K562 (cell line): ENCODE results near the gene TLN1. TPM values are rescaled to one million over a fixed set of nuclear protein-coding genes. Genes with fewer than 3 reads are reported as not detected.

Experiments
- CXXC5 ChIP-seq: fragments of 250-450 bp; sonication (Bioruptor Pico); IDR thresholded peaks from 2 replicates; pipeline ENCODE4 v1.8.0; 2022; ENCODE audit warnings: inconsistent platforms, mild to moderate bottlenecking, moderate library complexity
- DNMT1 ChIP-seq: fragments of 450-650 bp; IDR thresholded peaks from 2 replicates; pipeline ENCODE4 v1.6.1; 2016; ENCODE audit warnings: antibody characterized with exemption, mild to moderate bottlenecking
- FOXA1 ChIP-seq: fragments of 450-650 bp; IDR thresholded peaks from 2 replicates; pipeline ENCODE4 v1.6.1; 2016; ENCODE audit warnings: mild to moderate bottlenecking, borderline replicate concordance
- IRF2 ChIP-seq: sonication (generic); formaldehyde crosslinking; IDR thresholded peaks from 2 replicates; pipeline ENCODE4 v1.8.1; 2022; ENCODE audit warnings: mild to moderate bottlenecking, missing genetic modification reagents
- NFIX ChIP-seq: fragments of 250-450 bp; sonication (Bioruptor Pico); IDR thresholded peaks from 2 replicates; pipeline ENCODE4 v1.4.0; 2020; ENCODE audit warnings: low read depth, mild to moderate bottlenecking, moderate library complexity
- NR4A1 ChIP-seq, 2 experiments: fragments of 250-450 bp in 1 of 2; fragments of 450-650 bp in 1 of 2; sonication (Bioruptor Pico) in 1 of 2; IDR thresholded peaks; 2 replicates each; pipeline versions ENCODE4 v1.4.0 to v1.6.1; 2016 to 2020; ENCODE audit warnings: mild to moderate bottlenecking in 2 of 2, missing compliant biosample characterization in 1 of 2, missing genetic modification characterization in 1 of 2, moderate library complexity in 1 of 2
- POLR2B ChIP-seq: fragments of 450-650 bp; IDR thresholded peaks from 2 replicates; pipeline ENCODE4 v1.6.1; 2018; ENCODE audit warnings: low read depth; ENCODE audit not compliant: partially characterized antibody
- RBM34 ChIP-seq: fragments of 200-400 bp; formaldehyde crosslinking; IDR thresholded peaks from 2 replicates; pipeline ENCODE4 v1.6.1; 2018; ENCODE audit warnings: low read length, borderline replicate concordance; ENCODE audit not compliant: insufficient read depth
- SMAD3 ChIP-seq: fragments of 450-650 bp; formaldehyde crosslinking; conservative IDR thresholded peaks from 2 replicates; pipeline ENCODE4 v1.4.0; 2020; ENCODE audit warnings: mild to moderate bottlenecking
- SOX6 ChIP-seq: fragments of 450-650 bp; IDR thresholded peaks from 2 replicates; pipeline ENCODE4 v1.6.1; 2014; ENCODE audit warnings: mild to moderate bottlenecking
- polyA plus RNA-seq, 8 experiments: library from polyadenylated mRNA; depleted of rRNA in 4 of 8; stranded (reverse) in 5 of 8; unstranded in 3 of 8; fragments of >200 nt; fragmentation: Nextera tagmentation in 2 of 8; fragmentation: Illumina TruSeq in 1 of 8; extraction: Ambion mirVana in 2 of 8; extraction: Trizol in 1 of 8; gene quantifications; 2 replicates each; pipeline versions ENCODE4 v1.2.1 to v1.2.3, GENCODE V29; 2011 to 2014; ENCODE audit warnings: inconsistent platforms in 1 of 8, missing spikeins in 1 of 8
- total RNA-seq, 7 experiments: library from RNA; depleted of rRNA in 6 of 7; stranded (reverse); fragments of >200 nt in 6 of 7; fragmentation: Illumina TruSeq in 2 of 7; extraction: Trizol in 2 of 7; gene quantifications; 2 replicates each; pipeline versions ENCODE4 v1.2.1 to v1.2.3, GENCODE V29; 2011 to 2021; ENCODE audit warnings: low replicate concordance in 1 of 7
- TF ChIP-seq, protein P1 (sequence below): IDR thresholded peaks from 2 replicates; pipeline ENCODE4 v1.6.1; 2016; ENCODE audit warnings: missing genetic modification characterization, missing compliant biosample characterization
- TF ChIP-seq, protein P2 (sequence below): fragments of 450-650 bp; IDR thresholded peaks from 2 replicates; pipeline ENCODE4 v1.6.1; 2016; ENCODE audit warnings: low read depth, mild to moderate bottlenecking, moderate library complexity
- TF ChIP-seq, protein P3 (sequence below): fragments of 200-400 bp; formaldehyde crosslinking; IDR thresholded peaks from 2 replicates; pipeline ENCODE4 v1.6.1; 2017; ENCODE audit warnings: mild to moderate bottlenecking, low read depth, low read length, moderate library complexity
- TF ChIP-seq, protein P4 (sequence below): fragments of 450-650 bp; IDR thresholded peaks from 2 replicates; pipeline ENCODE4 v1.6.1; 2016
- TF ChIP-seq, protein P5 (sequence below): sonication (generic); formaldehyde crosslinking; IDR thresholded peaks from 2 replicates; pipeline ENCODE4 v1.8.0; 2022; ENCODE audit warnings: mild to moderate bottlenecking, missing genetic modification reagents
- TF ChIP-seq, protein P6 (sequence below), 2 experiments: fragments of 450-650 bp in 1 of 2; sonication (generic) in 1 of 2; formaldehyde crosslinking in 1 of 2; IDR thresholded peaks in 1 of 2; conservative IDR thresholded peaks in 1 of 2; 2 replicates each; pipeline versions ENCODE4 v1.6.1 to v1.8.1; 2016 to 2023; ENCODE audit warnings: mild to moderate bottlenecking in 2 of 2, moderate library complexity in 2 of 2, inconsistent platforms in 1 of 2, missing genetic modification reagents in 1 of 2

The TLN1 gene
- total and polyA plus RNA-seq, 9 of the 15 experiments (the other 6 are each of a cell fraction or from before 2014, with no cell fraction given), result 3.6 to 240 (median 54.8) TPM

DNA sequence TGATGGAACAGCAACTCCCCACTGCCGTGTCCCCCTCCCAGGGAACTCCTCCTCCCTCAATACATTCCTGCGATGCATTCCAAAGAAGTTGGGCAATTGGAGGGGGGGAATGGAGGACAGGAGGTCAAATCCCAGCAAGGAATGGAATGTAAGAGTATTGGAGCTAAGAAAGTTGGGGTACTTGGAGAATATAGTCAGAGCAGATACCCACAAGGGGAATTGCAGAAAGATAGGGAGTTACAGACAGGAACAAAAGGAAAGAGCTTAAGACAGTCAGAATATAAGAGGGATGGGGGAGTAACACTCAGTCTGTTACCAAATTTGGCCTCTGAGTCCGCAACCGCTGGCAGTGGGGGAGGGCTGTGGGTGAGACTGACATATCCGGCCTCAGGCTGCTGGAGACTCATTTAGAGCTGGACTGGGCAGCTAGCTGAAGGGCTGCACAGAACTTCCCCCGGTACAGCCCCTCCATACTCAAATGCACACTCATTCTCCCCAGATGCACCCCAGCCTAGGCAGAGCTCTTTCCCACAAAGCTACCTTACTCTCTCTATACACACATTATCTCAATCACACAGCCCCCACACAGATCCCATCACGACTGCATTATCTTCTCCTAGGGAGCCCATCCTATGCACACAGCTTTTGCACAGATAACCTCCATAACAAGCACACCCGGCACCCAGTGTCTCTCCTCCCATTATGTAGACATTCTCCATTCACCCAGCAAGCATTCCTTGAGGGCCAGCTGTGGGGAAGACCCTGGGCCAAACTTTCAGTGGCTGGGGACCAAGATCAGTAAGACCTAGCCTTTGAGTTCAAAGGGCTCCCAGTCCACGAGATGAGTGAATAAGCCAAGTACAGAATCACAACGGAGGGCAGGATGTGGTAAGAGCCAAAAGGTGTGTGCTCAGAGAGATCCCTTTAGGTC is 3.7 kb downstream of the TLN1 start (continued):
- TF ChIP-seq, protein P1, sequence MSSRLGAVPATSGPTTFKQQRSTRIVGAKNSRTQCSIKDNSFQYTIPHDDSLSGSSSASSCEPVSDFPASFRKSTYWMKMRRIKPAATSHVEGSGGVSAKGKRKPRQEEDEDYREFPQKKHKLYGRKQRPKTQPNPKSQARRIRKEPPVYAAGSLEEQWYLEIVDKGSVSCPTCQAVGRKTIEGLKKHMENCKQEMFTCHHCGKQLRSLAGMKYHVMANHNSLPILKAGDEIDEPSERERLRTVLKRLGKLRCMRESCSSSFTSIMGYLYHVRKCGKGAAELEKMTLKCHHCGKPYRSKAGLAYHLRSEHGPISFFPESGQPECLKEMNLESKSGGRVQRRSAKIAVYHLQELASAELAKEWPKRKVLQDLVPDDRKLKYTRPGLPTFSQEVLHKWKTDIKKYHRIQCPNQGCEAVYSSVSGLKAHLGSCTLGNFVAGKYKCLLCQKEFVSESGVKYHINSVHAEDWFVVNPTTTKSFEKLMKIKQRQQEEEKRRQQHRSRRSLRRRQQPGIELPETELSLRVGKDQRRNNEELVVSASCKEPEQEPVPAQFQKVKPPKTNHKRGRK (tag), result no peak
- TF ChIP-seq, protein P2, sequence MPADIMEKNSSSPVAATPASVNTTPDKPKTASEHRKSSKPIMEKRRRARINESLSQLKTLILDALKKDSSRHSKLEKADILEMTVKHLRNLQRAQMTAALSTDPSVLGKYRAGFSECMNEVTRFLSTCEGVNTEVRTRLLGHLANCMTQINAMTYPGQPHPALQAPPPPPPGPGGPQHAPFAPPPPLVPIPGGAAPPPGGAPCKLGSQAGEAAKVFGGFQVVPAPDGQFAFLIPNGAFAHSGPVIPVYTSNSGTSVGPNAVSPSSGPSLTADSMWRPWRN, result peak; percentile 60; the same call in 1 of the 2 replicates
- TF ChIP-seq RBM34, result no peak
- TF ChIP-seq POLR2B, result no peak
- TF ChIP-seq IRF2 (CRISPR knock-in tag), result no peak
- TF ChIP-seq SOX6, result peak; percentile 88
- no peak for TF ChIP-seq SMAD3
- TF ChIP-seq, protein P3, sequence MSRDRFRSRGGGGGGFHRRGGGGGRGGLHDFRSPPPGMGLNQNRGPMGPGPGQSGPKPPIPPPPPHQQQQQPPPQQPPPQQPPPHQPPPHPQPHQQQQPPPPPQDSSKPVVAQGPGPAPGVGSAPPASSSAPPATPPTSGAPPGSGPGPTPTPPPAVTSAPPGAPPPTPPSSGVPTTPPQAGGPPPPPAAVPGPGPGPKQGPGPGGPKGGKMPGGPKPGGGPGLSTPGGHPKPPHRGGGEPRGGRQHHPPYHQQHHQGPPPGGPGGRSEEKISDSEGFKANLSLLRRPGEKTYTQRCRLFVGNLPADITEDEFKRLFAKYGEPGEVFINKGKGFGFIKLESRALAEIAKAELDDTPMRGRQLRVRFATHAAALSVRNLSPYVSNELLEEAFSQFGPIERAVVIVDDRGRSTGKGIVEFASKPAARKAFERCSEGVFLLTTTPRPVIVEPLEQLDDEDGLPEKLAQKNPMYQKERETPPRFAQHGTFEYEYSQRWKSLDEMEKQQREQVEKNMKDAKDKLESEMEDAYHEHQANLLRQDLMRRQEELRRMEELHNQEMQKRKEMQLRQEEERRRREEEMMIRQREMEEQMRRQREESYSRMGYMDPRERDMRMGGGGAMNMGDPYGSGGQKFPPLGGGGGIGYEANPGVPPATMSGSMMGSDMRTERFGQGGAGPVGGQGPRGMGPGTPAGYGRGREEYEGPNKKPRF, result no peak
- TF ChIP-seq, protein P4, sequence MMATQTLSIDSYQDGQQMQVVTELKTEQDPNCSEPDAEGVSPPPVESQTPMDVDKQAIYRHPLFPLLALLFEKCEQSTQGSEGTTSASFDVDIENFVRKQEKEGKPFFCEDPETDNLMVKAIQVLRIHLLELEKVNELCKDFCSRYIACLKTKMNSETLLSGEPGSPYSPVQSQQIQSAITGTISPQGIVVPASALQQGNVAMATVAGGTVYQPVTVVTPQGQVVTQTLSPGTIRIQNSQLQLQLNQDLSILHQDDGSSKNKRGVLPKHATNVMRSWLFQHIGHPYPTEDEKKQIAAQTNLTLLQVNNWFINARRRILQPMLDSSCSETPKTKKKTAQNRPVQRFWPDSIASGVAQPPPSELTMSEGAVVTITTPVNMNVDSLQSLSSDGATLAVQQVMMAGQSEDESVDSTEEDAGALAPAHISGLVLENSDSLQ, result peak; percentile 77
- TF ChIP-seq, protein P5, sequence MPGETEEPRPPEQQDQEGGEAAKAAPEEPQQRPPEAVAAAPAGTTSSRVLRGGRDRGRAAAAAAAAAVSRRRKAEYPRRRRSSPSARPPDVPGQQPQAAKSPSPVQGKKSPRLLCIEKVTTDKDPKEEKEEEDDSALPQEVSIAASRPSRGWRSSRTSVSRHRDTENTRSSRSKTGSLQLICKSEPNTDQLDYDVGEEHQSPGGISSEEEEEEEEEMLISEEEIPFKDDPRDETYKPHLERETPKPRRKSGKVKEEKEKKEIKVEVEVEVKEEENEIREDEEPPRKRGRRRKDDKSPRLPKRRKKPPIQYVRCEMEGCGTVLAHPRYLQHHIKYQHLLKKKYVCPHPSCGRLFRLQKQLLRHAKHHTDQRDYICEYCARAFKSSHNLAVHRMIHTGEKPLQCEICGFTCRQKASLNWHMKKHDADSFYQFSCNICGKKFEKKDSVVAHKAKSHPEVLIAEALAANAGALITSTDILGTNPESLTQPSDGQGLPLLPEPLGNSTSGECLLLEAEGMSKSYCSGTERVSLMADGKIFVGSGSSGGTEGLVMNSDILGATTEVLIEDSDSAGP, result no peak
- no peak for TF ChIP-seq NFIX
- no peak for TF ChIP-seq NR4A1 (CRISPR knock-in tag; IDR thresholded peaks at IDR 0.05)
- TF ChIP-seq NR4A1 (tag; IDR thresholded peaks at IDR 0.05), result 0 out of 2 replicates have a peak, but pooled peaks have one; percentile 15
- TF ChIP-seq, protein P6, sequence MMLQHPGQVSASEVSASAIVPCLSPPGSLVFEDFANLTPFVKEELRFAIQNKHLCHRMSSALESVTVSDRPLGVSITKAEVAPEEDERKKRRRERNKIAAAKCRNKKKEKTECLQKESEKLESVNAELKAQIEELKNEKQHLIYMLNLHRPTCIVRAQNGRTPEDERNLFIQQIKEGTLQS (IDR thresholded peaks at IDR 0.05), result no peak
- TF ChIP-seq, protein P6 (CRISPR knock-in tag; conservative IDR thresholded peaks at IDR 0.05), result no peak
- TF ChIP-seq DNMT1, result no peak
- no peak for TF ChIP-seq FOXA1
- peak; percentile 66 for TF ChIP-seq CXXC5 (CRISPR knock-in tag)
